Measurements from ENCODE around the gene TEX2. TPM values are rescaled to one million over a fixed set of nuclear protein-coding genes. Genes with fewer than 3 reads are reported as not detected.

TEX2 gene
- total RNA-seq, 1 donor from 2014 or later: 34.9 TPM

GRCh38 chr17:64109400-64109799, 153.7 kb downstream of the TEX2 start:
- DNase-seq: no peak

- no peak for DNase-seq
These were observed 155.4 kb downstream of the TEX2 start for GRCh38 chr17:64107500-64108236.

DNA sequence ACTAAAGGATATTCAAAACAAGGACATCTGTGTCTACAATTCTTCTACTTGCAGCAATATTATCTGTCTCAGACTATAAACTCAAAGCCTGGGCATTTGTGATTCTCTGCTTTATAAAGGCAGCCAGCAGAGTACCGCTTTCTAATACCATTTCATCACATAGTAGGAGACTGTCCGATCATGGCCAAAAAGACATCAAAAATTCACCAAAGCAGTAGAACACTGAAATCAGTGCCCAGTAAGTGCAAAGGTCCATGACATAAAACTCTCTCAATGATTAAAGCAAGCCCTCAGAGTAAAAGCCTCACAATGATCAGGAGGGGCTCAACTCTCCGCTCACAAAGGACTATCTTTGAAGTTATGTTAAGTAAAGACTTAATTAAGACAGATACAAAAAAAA, 156.1 kb downstream of the TEX2 start:
- no peak for DNase-seq

DNA sequence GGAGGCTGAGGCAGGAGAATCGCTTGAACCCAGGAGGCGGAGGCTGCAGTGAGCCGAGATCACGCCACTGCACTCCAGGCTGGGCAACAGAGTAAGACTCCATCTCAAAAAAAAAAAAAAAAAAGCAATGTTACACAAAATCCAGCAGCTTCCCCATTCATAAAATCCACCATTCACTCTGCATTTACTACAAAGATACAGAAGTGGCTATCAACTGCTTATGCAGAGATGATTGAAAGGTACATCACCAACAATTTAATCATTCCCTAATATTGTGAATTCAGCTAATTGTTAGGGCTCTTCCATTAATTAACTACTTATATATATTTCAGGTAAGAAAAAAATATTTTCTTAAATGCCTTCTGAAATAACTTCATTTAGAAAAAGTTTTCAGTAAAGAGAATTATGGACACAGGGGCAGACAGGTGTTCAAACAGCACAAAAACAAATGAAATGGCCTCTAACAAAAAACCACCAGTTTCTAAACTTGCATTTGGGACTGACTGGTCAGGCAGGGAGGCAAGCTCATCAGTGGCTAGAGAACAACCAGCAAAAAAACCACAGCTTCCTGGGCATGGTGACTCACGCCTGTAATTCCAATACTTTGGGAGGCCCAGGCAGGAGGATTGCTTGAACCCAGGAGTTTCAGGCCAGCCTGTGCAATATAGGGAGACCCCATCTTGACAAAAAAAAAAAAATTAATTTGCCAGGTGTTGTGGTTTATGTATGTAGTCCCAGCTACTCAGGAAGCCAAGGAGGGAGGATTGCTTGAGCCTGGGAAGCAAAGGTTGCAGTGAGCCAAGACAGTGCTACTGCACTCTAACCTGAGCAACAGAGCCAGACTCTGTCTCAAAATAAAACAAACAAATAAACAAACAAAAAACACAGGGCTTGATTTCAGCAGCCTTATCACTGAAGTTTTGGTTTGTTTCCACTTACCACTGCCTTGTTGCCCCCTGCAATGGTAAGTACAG, 159.4 kb downstream of the TEX2 start:
- DNase-seq: peak; percentile 58

GRCh38 chr17:64102627-64103390, 160.3 kb downstream of the TEX2 start:
- DNase-seq: no peak

DNA sequence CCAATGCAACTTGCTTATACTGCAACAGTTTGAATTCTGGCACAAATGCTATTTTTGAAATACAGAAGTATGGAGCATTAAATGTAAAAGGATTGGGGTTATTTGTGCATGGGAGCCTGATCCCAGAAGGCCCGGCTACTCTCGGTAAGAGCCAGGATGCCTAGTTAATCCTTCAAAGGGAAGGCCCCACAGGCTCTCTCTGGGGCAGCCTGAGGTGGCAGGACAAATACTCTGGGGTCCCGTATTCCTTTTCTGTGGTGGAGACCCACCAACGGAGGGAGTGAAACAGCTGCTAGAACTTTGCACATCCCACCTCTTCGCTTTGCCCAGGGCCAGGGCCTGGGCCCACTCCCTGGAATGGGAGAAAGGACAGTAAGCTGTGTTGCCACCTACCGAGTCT, 163.5 kb downstream of the TEX2 start:
- DNase-seq: no peak

Other genes starting within 250 kb of the TEX2 start
- 443 and 748 TPM in 2 replicates for gene ICAM2, start 242.6 kb downstream of the TEX2 start, total RNA-seq
- gene ERN1, start 133.1 kb downstream of the TEX2 start, total RNA-seq: 17.5 and 20.4 TPM in 2 replicates
- 959 and 1,308 TPM in 2 replicates for gene PECAM1, start 127.6 kb upstream of the TEX2 start, total RNA-seq
- gene MILR1, start 185.9 kb upstream of the TEX2 start, total RNA-seq: 2.7 and 3.2 TPM in 2 replicates
- 5.9 and 8.7 TPM in 2 replicates for gene POLG2, start 233.8 kb upstream of the TEX2 start, total RNA-seq
- 520 and 574 TPM in 2 replicates for gene DDX5, start 243.0 kb upstream of the TEX2 start, total RNA-seq
- 16.1 and 23.1 TPM in 2 replicates for gene CEP95, start 243.7 kb upstream of the TEX2 start, total RNA-seq